ENCODE measurements around the gene CHST12. TPM values are rescaled to one million over a fixed set of nuclear protein-coding genes. Genes with fewer than 3 reads are reported as not detected.

The CHST12 gene
- polyA plus RNA-seq, 1 donor from 2014 or later, result 6.4 TPM

- Histone ChIP-seq H3K9ac (ENCODE audit: low read length) (no peak overlapping the region), H3K36me3 (ENCODE audit: insufficient read depth, low read length) (peaks cover 9% of the 10 kb centered on the region), H3K79me2 (replicated peaks; ENCODE audit: insufficient read depth, low read length) (no peaks in the 10 kb centered on the region), H2AFZ (ENCODE audit: low read depth, low read length) (no peak overlapping the region), H4K20me1 (ENCODE audit: insufficient read depth) (no peaks in the 10 kb centered on the region), H3K4me3 (ENCODE audit: low read length) (no peak overlapping the region), H3K4me2 (ENCODE audit: low read length) (no peak overlapping the region), H3K9me3 (ENCODE audit: low read length) (peaks cover 4% of the 10 kb centered on the region), H3K27me3 (ENCODE audit: insufficient read depth, low read depth, low read length) (no peaks in the 10 kb centered on the region), H3F3A (ENCODE audit: insufficient read depth, low read length, poor library complexity, severe bottlenecking) (no peaks in the 10 kb centered on the region), H3K27ac (ENCODE audit: low read length) (no peak overlapping the region), H3K9me2 (ENCODE audit: insufficient read depth, low read length) (no peaks in the 10 kb centered on the region)
- TF ChIP-seq SMC3 (conservative IDR thresholded peaks at IDR 0.05; ENCODE audit: poor library complexity) (no peak), TAF1 (IDR thresholded peaks at IDR 0.05; ENCODE audit: low read depth) (no peak), EP300 (conservative IDR thresholded peaks at IDR 0.05; ENCODE audit: poor library complexity, severe bottlenecking) (no peak), RAD21 (conservative IDR thresholded peaks at IDR 0.05) (no peak), POLR2AphosphoS5 (IDR thresholded peaks at IDR 0.05) (no peak), EZH2 (IDR thresholded peaks at IDR 0.05; ENCODE audit: borderline replicate concordance, insufficient read depth, low read length, poor library complexity, severe bottlenecking) (no peak), CTCF (IDR thresholded peaks at IDR 0.05; ENCODE audit: poor library complexity, severe bottlenecking) (no peak), MXI1 (conservative IDR thresholded peaks at IDR 0.05; ENCODE audit: poor library complexity, severe bottlenecking) (no peak)
- TF ChIP-seq, protein P1, sequence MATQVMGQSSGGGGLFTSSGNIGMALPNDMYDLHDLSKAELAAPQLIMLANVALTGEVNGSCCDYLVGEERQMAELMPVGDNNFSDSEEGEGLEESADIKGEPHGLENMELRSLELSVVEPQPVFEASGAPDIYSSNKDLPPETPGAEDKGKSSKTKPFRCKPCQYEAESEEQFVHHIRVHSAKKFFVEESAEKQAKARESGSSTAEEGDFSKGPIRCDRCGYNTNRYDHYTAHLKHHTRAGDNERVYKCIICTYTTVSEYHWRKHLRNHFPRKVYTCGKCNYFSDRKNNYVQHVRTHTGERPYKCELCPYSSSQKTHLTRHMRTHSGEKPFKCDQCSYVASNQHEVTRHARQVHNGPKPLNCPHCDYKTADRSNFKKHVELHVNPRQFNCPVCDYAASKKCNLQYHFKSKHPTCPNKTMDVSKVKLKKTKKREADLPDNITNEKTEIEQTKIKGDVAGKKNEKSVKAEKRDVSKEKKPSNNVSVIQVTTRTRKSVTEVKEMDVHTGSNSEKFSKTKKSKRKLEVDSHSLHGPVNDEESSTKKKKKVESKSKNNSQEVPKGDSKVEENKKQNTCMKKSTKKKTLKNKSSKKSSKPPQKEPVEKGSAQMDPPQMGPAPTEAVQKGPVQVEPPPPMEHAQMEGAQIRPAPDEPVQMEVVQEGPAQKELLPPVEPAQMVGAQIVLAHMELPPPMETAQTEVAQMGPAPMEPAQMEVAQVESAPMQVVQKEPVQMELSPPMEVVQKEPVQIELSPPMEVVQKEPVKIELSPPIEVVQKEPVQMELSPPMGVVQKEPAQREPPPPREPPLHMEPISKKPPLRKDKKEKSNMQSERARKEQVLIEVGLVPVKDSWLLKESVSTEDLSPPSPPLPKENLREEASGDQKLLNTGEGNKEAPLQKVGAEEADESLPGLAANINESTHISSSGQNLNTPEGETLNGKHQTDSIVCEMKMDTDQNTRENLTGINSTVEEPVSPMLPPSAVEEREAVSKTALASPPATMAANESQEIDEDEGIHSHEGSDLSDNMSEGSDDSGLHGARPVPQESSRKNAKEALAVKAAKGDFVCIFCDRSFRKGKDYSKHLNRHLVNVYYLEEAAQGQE (IDR thresholded peaks at IDR 0.05; ENCODE audit: borderline replicate concordance), result no peak
Observed at GRCh38 chr7:2431260-2431867, 28.0 kb downstream of the CHST12 start.

- H2AFZ ChIP-seq (ENCODE audit: low read depth, low read length), result no peak overlapping the region
- H3K36me3 ChIP-seq (ENCODE audit: insufficient read depth, low read length), result peaks cover 9% of the 10 kb centered on the region
- H4K20me1 ChIP-seq (ENCODE audit: insufficient read depth), result no peaks in the 10 kb centered on the region
- H3K79me2 ChIP-seq (replicated peaks; ENCODE audit: insufficient read depth, low read length), result no peaks in the 10 kb centered on the region
- H3K9me3 ChIP-seq (ENCODE audit: low read length), result peaks cover 4% of the 10 kb centered on the region
- no peak overlapping the region for H3K4me3 ChIP-seq (ENCODE audit: low read length)
- H3F3A ChIP-seq (ENCODE audit: insufficient read depth, low read length, poor library complexity, severe bottlenecking), result no peaks in the 10 kb centered on the region
- H3K4me2 ChIP-seq (ENCODE audit: low read length), result no peak overlapping the region
- no peaks in the 10 kb centered on the region for H3K27me3 ChIP-seq (ENCODE audit: insufficient read depth, low read depth, low read length)
- H3K9ac ChIP-seq (ENCODE audit: low read length), result no peak overlapping the region
- no peak overlapping the region for H3K27ac ChIP-seq (ENCODE audit: low read length)
- TF ChIP-seq CTCF (IDR thresholded peaks at IDR 0.05; ENCODE audit: poor library complexity, severe bottlenecking) (no peak), RAD21 (conservative IDR thresholded peaks at IDR 0.05) (no peak), EZH2 (IDR thresholded peaks at IDR 0.05; ENCODE audit: borderline replicate concordance, insufficient read depth, low read length, poor library complexity, severe bottlenecking) (no peak), TAF1 (IDR thresholded peaks at IDR 0.05; ENCODE audit: low read depth) (no peak), SMC3 (conservative IDR thresholded peaks at IDR 0.05; ENCODE audit: poor library complexity) (no peak), MXI1 (conservative IDR thresholded peaks at IDR 0.05; ENCODE audit: poor library complexity, severe bottlenecking) (no peak)
- H3K9me2 ChIP-seq (ENCODE audit: insufficient read depth, low read length), result no peaks in the 10 kb centered on the region
Observed at GRCh38 chr7:2432910-2433712, 29.7 kb downstream of the CHST12 start.

Data from neural cell (in vitro differentiated cells).